Thymus (tissue), 11 donors: ENCODE measurements around the gene IRF7. TPM values are rescaled to one million over a fixed set of nuclear protein-coding genes. Genes with fewer than 3 reads are reported as not detected.
A peak's percentile ranks its signal among the peaks of the same experiment; 100 is the strongest.

Experiments used
- DNase-seq, 9 donors: peaks; one replicate each; pipeline ENCODE4 v3.0.0-alpha.2; 2013; ENCODE audit warnings: low spot score in 9 of 9, low read depth in 6 of 9, missing footprints in 1 of 9
- H3K27ac ChIP-seq, 2 donors: one replicate each; pipeline ENCODE4 v1.5.1; 2013; ENCODE audit warnings: control low read depth in 1 of 2, low read depth in 1 of 2, low read length in 1 of 2, mild to moderate bottlenecking in 1 of 2, moderate library complexity in 1 of 2
- H3K27me3 ChIP-seq, 2 donors: one replicate each; pipeline ENCODE4 v1.5.1; 2013; ENCODE audit warnings: low read length in 1 of 2; ENCODE audit not compliant: control insufficient read depth in 2 of 2, insufficient read depth in 1 of 2
- H3K36me3 ChIP-seq, 2 donors: one replicate each; pipeline ENCODE4 v1.5.1; 2013; ENCODE audit warnings: low read length in 1 of 2, mild to moderate bottlenecking in 1 of 2, moderate library complexity in 1 of 2; ENCODE audit not compliant: control insufficient read depth in 2 of 2, insufficient read depth in 2 of 2
- H3K4me1 ChIP-seq, 2 donors: one replicate each; pipeline ENCODE4 v1.5.1; 2013; ENCODE audit warnings: low read length in 2 of 2; ENCODE audit not compliant: control insufficient read depth in 2 of 2, insufficient read depth in 2 of 2
- H3K4me3 ChIP-seq, 2 donors: one replicate each; pipeline ENCODE4 v1.5.1; 2013; ENCODE audit warnings: low read length in 2 of 2, control low read depth in 1 of 2, mild to moderate bottlenecking in 1 of 2
- H3K9me3 ChIP-seq, 2 donors: one replicate each; pipeline ENCODE4 v1.5.1; 2013; ENCODE audit warnings: low read length in 1 of 2, mild to moderate bottlenecking in 1 of 2; ENCODE audit not compliant: control insufficient read depth in 2 of 2, insufficient read depth in 1 of 2
- WGBS: extraction: QIAGEN DNeasy Blood & Tissue Kit; methylation state at CpG from one replicate; pipeline ENCODE4 v1.1.7; 2013; 5-methylcytosine and 5-hydroxymethylcytosine counted together
- polyA plus RNA-seq: library from polyadenylated mRNA; stranded (reverse); fragments of 200-250 nt; gene quantifications from one replicate; pipeline ENCODE4 v1.2.3, GENCODE V29; 2013
- total RNA-seq: library from RNA; stranded (reverse); fragments of 120-200 nt; gene quantifications from one replicate; pipeline ENCODE4 v1.2.4, GENCODE V29; 2013
- donor health status: healthy.

IRF7 gene
- total and polyA plus RNA-seq, 2 donors: 44.5 to 102 TPM

DNA sequence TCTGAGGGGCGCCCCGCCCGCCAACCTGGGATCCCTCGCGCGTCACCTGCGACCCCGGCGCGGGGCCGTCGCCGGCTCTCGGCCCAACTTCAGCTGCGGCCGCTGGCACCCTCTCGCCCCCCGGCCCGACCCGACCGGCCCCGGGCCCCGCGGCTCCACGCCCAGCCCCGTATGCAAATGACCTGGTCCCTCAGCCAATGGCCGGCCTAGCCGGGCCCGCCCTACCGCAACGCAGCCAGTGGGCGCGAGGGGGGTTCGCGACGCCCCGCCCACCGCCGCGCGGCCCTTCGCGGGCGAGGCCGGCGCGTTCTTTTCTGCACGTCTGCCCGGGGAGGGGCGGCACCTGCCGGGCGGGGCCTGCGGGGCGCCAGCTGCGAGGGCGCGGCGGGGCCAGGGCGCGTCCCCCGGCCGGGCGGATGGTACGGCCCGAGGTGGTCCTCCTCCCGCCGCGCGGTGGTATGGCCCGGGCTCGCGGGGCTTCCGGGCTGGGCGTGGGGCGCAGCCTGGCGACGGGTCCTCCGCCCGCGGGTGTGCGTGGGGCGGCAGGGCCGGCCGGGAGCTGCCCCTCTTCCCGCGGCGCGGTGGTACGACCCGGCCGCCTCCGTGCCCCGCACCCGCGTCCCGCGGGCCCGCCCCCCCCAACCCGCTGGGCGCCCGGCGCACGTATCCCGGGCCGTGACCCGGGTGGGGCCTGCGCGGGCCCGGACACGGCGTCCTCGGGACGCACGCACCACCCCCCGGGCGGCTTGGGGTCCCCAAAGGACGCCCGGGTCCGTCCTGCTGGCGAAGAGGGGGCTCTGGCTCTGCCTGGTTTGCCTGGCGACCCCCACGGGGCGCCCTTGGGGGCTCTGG is 47.2 kb downstream of the IRF7 start:
- Histone ChIP-seq H3K4me1 (peaks cover 20 to 50% of the 10 kb centered on the region in 2 donors), H3K36me3 (peaks cover 3 to 6% of the 10 kb centered on the region in 2 donors), H3K9me3 (no peaks in the 10 kb centered on the region), H3K4me3 (peak overlapping the region; percentile 55 to 64), H3K27me3 (peaks cover 0 to 12% of the 10 kb centered on the region in 2 donors), H3K27ac (peak overlapping the region; percentile 1 to 70)
- DNase-seq: peak; percentile 59 to 97 (median 91)
- WGBS: 1% methylated on average over 123 of the region's 123 CpGs

DNA sequence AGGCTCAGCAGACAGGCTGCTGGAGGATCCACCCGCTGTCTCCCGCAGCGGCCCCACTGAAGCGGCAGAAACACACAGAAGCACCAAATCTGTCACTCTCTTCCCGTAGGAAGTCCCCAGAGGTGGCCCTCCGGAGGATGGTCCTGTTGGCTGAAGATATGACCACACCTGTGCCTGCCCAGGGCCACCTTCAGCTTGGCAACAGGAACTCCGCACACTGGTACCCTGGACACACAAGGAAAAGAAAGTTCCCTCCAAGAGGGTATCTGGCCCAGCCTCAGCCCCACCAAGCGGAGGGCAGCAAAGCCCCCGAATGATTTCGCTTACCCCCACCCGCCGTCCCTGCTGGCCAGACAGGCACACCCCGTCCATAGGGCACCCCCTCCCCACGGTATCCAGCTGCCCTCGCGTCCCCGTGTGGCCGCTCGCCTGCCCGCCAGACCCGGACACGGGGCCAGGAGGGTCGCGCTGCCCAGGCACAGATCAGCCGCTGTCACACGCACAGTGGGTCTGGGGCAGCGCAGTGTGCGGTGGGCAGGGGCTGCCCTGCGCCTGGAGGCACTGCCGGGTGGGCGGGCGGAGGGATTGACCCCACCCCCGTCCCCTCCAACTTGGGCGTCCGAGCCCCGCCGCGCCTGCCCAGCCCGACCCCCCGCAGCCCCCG is 48.0 kb downstream of the IRF7 start:
- DNase-seq: no peak
- peak overlapping the region; percentile 26 to 43 for H3K27ac ChIP-seq

DNA sequence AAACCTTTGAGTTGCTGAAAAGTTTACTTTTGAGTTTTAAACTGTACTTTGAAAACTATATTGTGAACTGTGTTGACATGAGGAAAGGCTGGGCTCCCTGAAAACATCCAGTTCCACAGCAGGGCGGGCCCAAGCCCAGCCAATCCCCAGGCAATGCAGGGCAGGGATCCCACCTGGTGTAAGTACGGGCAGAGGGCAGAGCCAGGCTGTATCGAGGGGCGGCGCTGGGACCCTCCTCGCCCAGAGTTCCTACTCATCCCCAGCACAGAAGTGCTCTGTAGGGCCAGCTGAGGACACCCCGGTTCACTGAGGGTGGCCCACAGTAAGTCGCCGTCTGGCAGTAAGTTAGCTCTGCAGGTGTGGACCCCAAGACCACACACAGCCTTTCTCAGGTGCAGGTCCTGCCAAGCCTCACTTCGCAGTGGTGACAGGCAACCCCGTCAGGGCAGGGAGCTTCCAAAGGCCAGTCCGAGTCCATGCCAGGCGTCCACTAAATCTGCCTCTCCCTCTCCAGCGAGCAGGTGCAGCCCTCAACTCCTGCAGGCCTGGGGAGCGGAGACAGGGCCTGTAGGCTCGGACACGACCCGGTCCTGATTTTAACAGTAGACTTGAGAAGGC is 48.6 kb downstream of the IRF7 start:
- peak overlapping the region in 1 of 2 donors; percentile 27 for H3K27ac ChIP-seq
- DNase-seq: no peak
- H3K4me3 ChIP-seq: no peak overlapping the region
- H3K4me1 ChIP-seq: peaks cover 20 to 41% of the 10 kb centered on the region in 2 donors
- peaks cover 0 to 12% of the 10 kb centered on the region in 2 donors for H3K27me3 ChIP-seq
- WGBS: 96% methylated on average over 18 of the region's 18 CpGs
- peaks cover 3 to 16% of the 10 kb centered on the region in 2 donors for H3K36me3 ChIP-seq
- H3K9me3 ChIP-seq: no peaks in the 10 kb centered on the region

More for the DNA sequence above, 48.0 kb downstream of the IRF7 start:
- Histone ChIP-seq H3K4me3 (peak overlapping the region; percentile 37 to 64), H3K27me3 (peaks cover 0 to 12% of the 10 kb centered on the region in 2 donors), H3K9me3 (no peaks in the 10 kb centered on the region), H3K36me3 (peaks cover 3 to 13% of the 10 kb centered on the region in 2 donors), H3K4me1 (peaks cover 20 to 46% of the 10 kb centered on the region in 2 donors)
- 34% methylated on average over 41 of the region's 41 CpGs for WGBS

DNA sequence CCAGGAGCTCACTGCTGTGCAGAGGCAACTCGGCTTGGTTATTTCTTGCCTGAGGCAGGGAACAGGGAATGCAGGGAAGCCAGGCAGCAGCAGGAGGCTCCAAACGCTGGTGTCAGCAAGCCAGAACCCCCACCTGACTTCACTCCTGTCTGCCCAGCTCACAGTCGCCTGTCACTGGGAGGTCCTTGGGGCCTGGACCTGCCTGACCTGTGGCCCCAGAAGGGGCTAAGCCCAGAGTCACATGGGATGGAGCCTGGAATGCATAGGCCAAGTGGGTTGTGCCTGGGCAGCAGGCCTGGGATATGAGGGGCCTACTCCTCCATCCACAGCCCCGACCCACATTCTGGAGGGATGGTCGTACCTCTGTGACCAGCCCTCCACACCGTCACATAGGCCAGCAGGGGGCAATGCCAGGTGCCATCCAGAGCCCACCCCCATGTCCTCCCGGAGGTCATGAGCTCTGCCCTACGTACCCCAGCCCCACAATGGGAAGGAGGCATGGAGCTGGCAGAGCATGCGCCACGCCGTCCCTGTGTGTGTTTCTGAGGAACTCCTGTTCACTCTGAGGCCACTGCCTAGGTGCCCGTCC is 49.7 kb downstream of the IRF7 start:
- peaks cover 3 to 16% of the 10 kb centered on the region in 2 donors for H3K36me3 ChIP-seq
- no peak overlapping the region for H3K27ac ChIP-seq
- 94% methylated on average over 12 of the region's 12 CpGs for WGBS
- peaks cover 21 to 39% of the 10 kb centered on the region in 2 donors for H3K4me1 ChIP-seq
- DNase-seq: no peak
- H3K4me3 ChIP-seq: no peak overlapping the region
- peaks cover 0 to 12% of the 10 kb centered on the region in 2 donors for H3K27me3 ChIP-seq
- no peaks in the 10 kb centered on the region for H3K9me3 ChIP-seq

DNA sequence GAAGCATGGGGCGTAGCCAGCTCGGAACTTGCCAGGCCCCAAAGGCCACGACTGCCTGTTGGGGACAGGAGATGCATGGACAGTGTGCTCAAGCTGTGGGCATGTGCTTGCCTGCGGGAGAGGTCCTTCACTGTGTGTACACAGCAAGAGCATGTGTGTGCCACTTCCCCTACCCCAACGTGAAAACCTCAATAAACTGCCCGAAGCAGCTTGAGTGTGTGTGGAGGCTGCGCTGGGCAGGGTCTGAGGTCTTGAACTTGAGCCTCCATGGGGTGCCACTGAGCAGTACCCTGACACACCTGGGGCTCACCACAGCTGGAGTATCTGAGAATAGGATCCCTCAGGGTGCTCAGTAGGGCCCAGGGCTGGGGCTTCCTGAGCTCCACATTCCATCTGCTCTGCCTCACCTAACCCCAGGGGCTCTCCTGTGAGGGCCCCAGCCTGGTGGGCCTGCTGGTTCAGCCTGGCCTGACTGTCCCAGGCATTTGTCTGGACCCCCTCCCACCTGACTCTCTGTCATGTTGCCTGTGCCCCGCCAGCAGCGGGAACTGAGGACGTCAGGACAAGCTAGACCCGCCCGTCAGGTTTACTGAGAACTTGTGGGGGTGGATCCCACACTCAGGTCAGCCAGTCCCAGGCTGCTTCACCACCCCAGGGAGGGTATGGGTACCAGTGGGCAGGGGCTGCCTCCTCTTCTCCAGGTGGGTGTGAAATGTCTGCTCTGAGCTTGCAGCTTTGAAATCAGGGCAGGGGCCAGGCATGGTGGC is 51.8 kb downstream of the IRF7 start:
- Histone ChIP-seq H3K9me3 (no peaks in the 10 kb centered on the region), H3K4me3 (no peak overlapping the region), H3K36me3 (peaks cover 3 to 16% of the 10 kb centered on the region in 2 donors), H3K4me1 (peaks cover 17 to 33% of the 10 kb centered on the region in 2 donors), H3K27ac (no peak overlapping the region), H3K27me3 (peaks cover 1 to 16% of the 10 kb centered on the region in 2 donors)
- DNase-seq: no peak
- 95% methylated on average over 12 of the region's 12 CpGs for WGBS

DNA sequence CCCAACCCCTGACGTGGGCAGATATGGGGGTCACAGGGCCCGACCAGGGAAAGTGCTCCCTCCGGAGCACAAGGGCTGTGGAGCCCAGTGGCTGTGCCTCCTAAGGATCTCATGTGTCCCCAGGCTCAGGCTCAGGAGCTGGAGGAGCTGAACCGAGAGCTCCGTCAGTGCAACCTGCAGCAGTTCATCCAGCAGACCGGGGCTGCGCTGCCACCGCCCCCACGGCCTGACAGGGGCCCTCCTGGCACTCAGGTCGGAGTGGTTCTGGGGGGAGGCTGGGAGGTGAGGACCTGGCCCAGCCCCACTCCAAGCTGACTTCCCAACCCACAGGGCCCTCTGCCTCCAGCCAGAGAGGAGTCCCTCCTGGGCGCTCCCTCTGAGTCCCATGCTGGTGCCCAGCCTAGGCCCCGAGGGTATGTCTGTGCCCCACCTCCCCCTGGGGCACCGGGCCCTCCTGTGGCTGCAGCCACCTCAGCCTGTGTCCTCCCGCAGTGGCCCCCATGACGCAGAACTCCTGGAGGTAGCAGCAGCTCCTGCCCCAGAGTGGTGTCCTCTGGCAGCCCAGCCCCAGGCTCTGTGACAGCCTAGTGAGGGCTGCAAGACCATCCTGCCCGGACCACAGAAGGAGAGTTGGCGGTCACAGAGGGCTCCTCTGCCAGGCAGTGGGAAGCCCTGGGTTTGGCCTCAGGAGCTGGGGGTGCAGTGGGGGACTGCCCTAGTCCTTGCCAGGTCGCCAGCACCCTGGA is 52.5 kb downstream of the IRF7 start:
- 96% methylated on average over 18 of the region's 18 CpGs for WGBS
- H3K36me3 ChIP-seq: peaks cover 3 to 16% of the 10 kb centered on the region in 2 donors
- DNase-seq: no peak
- H3K4me1 ChIP-seq: peaks cover 17 to 32% of the 10 kb centered on the region in 2 donors
- H3K27ac ChIP-seq: no peak overlapping the region
- no peaks in the 10 kb centered on the region for H3K9me3 ChIP-seq
- H3K4me3 ChIP-seq: no peak overlapping the region
- peaks cover 9 to 22% of the 10 kb centered on the region in 2 donors for H3K27me3 ChIP-seq
